Fibroblast of lung (primary cell): ENCODE results near the gene ADARB1. TPM values are rescaled to one million over a fixed set of nuclear protein-coding genes. Genes with fewer than 3 reads are reported as not detected.

Experiments used
- DNase-seq, 2 donors: peaks; one replicate each; pipeline versions ENCODE4 v3.0.0 to v3.0.0-alpha.2; 2010; ENCODE audit warnings: low read depth in 2 of 2
- H2AFZ ChIP-seq: 2 replicates; pipeline ENCODE4 v1.5.1; 2012; ENCODE audit warnings: low read length, control low read depth, inconsistent platforms
- H3K27ac ChIP-seq: 2 replicates; pipeline ENCODE4 v1.5.1; 2011; ENCODE audit warnings: low read length, control low read depth; ENCODE audit not compliant: insufficient read depth
- H3K27me3 ChIP-seq: 2 replicates; pipeline ENCODE4 v1.5.1; 2011; ENCODE audit warnings: mild to moderate bottlenecking, low read length; ENCODE audit not compliant: control insufficient read depth, insufficient read depth
- H3K36me3 ChIP-seq: 2 replicates; pipeline ENCODE4 v1.5.1; 2011; ENCODE audit warnings: low read length; ENCODE audit not compliant: control insufficient read depth, insufficient read depth
- H3K4me1 ChIP-seq: 2 replicates; pipeline ENCODE4 v1.5.1; 2011; ENCODE audit warnings: low read length; ENCODE audit not compliant: control insufficient read depth, insufficient read depth; ENCODE audit errors: extremely low read depth
- H3K4me2 ChIP-seq: 2 replicates; pipeline ENCODE4 v1.5.1; 2011; ENCODE audit warnings: low read length, control low read depth; ENCODE audit not compliant: insufficient read depth; ENCODE audit errors: extremely low read depth
- H3K4me3 ChIP-seq, 4 experiments: fragments of 200-600 bp in 1 of 4; sonication (generic) in 1 of 4; replicated peaks in 1 of 4; 2 replicates each; pipeline ENCODE4 v1.5.1; 2011 to 2016; ENCODE audit warnings: low read length in 4 of 4, low read depth in 3 of 4, mild to moderate bottlenecking in 3 of 4, control low read depth in 2 of 4, inconsistent platforms in 1 of 4, mixed read lengths in 1 of 4; ENCODE audit not compliant: insufficient read depth in 1 of 4; ENCODE audit errors: control extremely low read depth in 1 of 4
- H3K79me2 ChIP-seq: 2 replicates; pipeline ENCODE4 v1.5.1; 2012; ENCODE audit warnings: mild to moderate bottlenecking, low read length, inconsistent platforms; ENCODE audit not compliant: control insufficient read depth, insufficient read depth
- H3K9ac ChIP-seq: 2 replicates; pipeline ENCODE4 v1.5.1; 2011; ENCODE audit warnings: mild to moderate bottlenecking, low read length, control low read depth; ENCODE audit not compliant: insufficient read depth
- H3K9me3 ChIP-seq: 2 replicates; pipeline ENCODE4 v1.5.1; 2012; ENCODE audit warnings: low read depth, low read length; ENCODE audit not compliant: control insufficient read depth, insufficient read depth
- H4K20me1 ChIP-seq: 2 replicates; pipeline ENCODE4 v1.5.1; 2011; ENCODE audit warnings: low read length; ENCODE audit not compliant: control insufficient read depth, insufficient read depth; ENCODE audit errors: extremely low read depth
- EZH2 ChIP-seq: IDR thresholded peaks from 2 replicates; pipeline ENCODE4 v1.5.1; 2012; ENCODE audit warnings: low read length, control low read depth, mild to moderate bottlenecking; ENCODE audit errors: missing control alignments
- polyA plus RNA-seq, 2 donors: library from polyadenylated mRNA; depleted of rRNA in 1 of 2; stranded (reverse) in 1 of 2; unstranded in 1 of 2; fragments of >200 nt; gene quantifications; 2 replicates each; pipeline ENCODE4 v1.2.1, GENCODE V29; 2011 to 2012; ENCODE audit warnings: missing spikeins in 1 of 2
- total RNA-seq: library from RNA; depleted of rRNA; stranded (reverse); fragments of >200 nt; gene quantifications from 2 replicates; pipeline ENCODE4 v1.2.1, GENCODE V29; 2014
- TF ChIP-seq, protein P1 (sequence below), 2 donors: IDR thresholded peaks in 1 of 2; conservative IDR thresholded peaks in 1 of 2; 1 replicate in 1 of 2; 2 replicates in 1 of 2; pipeline ENCODE4 v1.5.1; 2011 to 2012; ENCODE audit warnings: low read length in 2 of 2, control low read depth in 1 of 2, inconsistent platforms in 1 of 2, low read depth in 1 of 2, mild to moderate bottlenecking in 1 of 2

ADARB1 gene
- total and polyA plus RNA-seq, 2 donors (not counting 1 experiment from before 2014, with no cell fraction given) = 20.2 to 25.3 TPM

DNA sequence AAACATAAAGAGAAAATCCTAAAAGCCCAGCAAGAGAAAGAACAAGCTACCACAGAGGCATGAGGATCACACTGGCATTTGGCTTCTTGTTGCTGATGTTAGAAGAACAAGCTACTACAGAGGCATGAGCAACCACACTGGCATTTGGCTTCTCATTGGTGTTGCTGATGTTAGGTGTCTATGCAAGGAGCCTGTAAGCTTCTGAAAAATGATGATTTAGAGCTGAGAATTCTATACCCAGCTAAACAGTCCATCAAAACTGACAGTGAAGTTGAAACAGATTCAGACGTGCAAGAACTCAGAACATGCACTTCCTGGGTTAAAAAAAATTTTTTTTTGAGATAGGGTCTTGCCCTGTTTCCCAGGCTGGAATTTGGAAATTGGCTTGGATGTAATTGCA, 37.8 kb upstream of the ADARB1 start:
- H3K9ac ChIP-seq = no peak overlapping the region
- H3K4me3 ChIP-seq = no peak overlapping the region
- H3K27ac ChIP-seq = no peak overlapping the region
- H3K36me3 ChIP-seq = no peaks in the 10 kb centered on the region
- H3K4me2 ChIP-seq = no peak overlapping the region
- H3K79me2 ChIP-seq = no peaks in the 10 kb centered on the region
- H4K20me1 ChIP-seq = no peaks in the 10 kb centered on the region
- TF ChIP-seq, protein P1, sequence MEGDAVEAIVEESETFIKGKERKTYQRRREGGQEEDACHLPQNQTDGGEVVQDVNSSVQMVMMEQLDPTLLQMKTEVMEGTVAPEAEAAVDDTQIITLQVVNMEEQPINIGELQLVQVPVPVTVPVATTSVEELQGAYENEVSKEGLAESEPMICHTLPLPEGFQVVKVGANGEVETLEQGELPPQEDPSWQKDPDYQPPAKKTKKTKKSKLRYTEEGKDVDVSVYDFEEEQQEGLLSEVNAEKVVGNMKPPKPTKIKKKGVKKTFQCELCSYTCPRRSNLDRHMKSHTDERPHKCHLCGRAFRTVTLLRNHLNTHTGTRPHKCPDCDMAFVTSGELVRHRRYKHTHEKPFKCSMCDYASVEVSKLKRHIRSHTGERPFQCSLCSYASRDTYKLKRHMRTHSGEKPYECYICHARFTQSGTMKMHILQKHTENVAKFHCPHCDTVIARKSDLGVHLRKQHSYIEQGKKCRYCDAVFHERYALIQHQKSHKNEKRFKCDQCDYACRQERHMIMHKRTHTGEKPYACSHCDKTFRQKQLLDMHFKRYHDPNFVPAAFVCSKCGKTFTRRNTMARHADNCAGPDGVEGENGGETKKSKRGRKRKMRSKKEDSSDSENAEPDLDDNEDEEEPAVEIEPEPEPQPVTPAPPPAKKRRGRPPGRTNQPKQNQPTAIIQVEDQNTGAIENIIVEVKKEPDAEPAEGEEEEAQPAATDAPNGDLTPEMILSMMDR (conservative IDR thresholded peaks at IDR 0.05 in 1 of 2, IDR thresholded peaks at IDR 0.05 in 1 of 2; ENCODE audit: low read depth in 1 of 2, low read length in 2 of 2) = no peak
- no peak for TF ChIP-seq EZH2
- peaks cover 21% of the 10 kb centered on the region for H3K4me1 ChIP-seq
- H2AFZ ChIP-seq = no peak overlapping the region
- H3K27me3 ChIP-seq = peaks cover 9% of the 10 kb centered on the region
- no peaks in the 10 kb centered on the region for H3K9me3 ChIP-seq
- no peak for DNase-seq

DNA sequence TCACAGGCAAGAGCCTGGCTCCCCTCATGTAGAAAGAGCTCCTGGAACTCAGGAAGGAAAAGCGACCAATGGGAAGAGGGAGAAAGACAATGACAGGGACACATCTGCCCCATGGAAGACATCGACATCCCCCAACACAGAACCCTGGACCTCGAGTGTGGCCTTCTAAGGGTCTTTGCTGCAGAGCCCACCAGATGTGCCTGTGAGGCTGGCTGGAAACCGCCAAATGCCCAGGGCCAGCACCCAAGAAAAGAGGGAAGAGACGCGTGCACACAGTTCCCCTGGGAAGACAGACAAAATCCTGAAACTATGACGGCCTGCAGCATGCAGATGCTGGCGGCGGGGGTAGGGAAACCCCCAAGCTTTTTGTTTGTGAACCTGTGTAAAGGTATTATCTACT, 36.4 kb upstream of the ADARB1 start:
- Histone ChIP-seq H4K20me1 (no peaks in the 10 kb centered on the region), H3K4me1 (peaks cover 26% of the 10 kb centered on the region), H3K4me3 (no peak overlapping the region), H3K27me3 (peaks cover 8% of the 10 kb centered on the region), H2AFZ (no peak overlapping the region), H3K79me2 (no peaks in the 10 kb centered on the region), H3K4me2 (no peak overlapping the region), H3K9ac (no peak overlapping the region), H3K36me3 (no peaks in the 10 kb centered on the region), H3K9me3 (no peaks in the 10 kb centered on the region), H3K27ac (no peak overlapping the region)
- TF ChIP-seq, protein P1 (conservative IDR thresholded peaks at IDR 0.05 in 1 of 2, IDR thresholded peaks at IDR 0.05 in 1 of 2; ENCODE audit: low read depth in 1 of 2, low read length in 2 of 2) = no peak
- TF ChIP-seq EZH2 = no peak
- DNase-seq = no peak

DNA sequence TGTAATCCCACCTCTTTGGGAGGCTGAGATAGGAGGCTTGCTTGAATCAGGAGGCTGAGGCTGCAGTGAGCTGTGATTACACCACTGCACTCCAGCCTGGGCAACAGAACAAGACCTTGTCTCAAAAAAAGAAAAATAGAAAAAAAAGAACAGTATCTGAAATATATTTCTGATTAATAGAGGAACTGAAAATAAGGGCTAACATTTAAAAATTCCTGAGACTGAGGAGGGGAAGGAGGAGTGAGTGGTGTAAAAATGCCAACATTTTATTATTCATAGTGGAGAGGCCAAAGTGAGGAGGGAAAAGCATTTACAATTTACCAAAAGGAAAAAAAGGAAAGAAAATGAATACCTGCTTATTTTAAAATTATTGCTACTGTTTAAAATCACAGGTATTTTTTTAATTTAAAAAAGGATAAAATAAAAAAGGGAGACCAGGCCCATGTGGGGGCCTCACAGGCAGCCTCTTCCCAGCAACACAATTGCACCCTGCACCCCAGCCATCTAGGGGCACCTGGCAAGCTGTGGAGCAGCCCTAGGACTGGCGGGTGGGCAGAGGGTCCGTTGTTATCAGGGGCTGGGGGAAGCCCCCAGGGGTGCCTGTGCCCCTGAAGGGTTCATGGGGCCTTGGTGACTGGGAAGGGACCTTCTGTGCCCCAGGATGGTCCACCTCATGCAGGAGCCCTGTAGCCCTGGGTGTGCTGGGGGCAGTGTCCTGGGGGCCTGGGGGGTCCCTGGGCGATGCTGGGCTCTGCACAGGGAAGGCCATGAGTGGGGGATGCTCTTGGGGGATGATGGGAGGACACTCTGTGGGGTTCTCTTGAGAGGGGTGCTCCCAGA, 34.8 kb upstream of the ADARB1 start:
- H3K36me3 ChIP-seq = no peaks in the 10 kb centered on the region
- no peak overlapping the region for H3K4me2 ChIP-seq
- H3K27ac ChIP-seq = no peak overlapping the region
- H3K27me3 ChIP-seq = peaks cover 8% of the 10 kb centered on the region
- no peak overlapping the region for H3K9ac ChIP-seq
- H4K20me1 ChIP-seq = no peaks in the 10 kb centered on the region
- H2AFZ ChIP-seq = no peak overlapping the region
- peaks cover 16% of the 10 kb centered on the region for H3K4me1 ChIP-seq
- TF ChIP-seq, protein P1 (conservative IDR thresholded peaks at IDR 0.05 in 1 of 2, IDR thresholded peaks at IDR 0.05 in 1 of 2; ENCODE audit: low read depth in 1 of 2, low read length in 2 of 2) = no peak
- no peak for TF ChIP-seq EZH2
- H3K79me2 ChIP-seq = no peaks in the 10 kb centered on the region
- H3K9me3 ChIP-seq = no peaks in the 10 kb centered on the region
- DNase-seq = no peak
- no peak overlapping the region for H3K4me3 ChIP-seq
